NCI-H1930 (cell line): ENCODE measurements around the gene PER2.
A peak's percentile ranks its signal among the peaks of the same experiment; 100 is the strongest.
"Not testable (repeated sequence)": the region's sequence is repeated elsewhere in the genome, so short reads cannot be mapped to it uniquely, and the experiment has no call there.

Experiments used
- DNase-seq, 2 experiments: peaks; one replicate each; lab custom pipeline; 2025; lab: John Stamatoyannopoulos, UW

The PER2 gene

DNA sequence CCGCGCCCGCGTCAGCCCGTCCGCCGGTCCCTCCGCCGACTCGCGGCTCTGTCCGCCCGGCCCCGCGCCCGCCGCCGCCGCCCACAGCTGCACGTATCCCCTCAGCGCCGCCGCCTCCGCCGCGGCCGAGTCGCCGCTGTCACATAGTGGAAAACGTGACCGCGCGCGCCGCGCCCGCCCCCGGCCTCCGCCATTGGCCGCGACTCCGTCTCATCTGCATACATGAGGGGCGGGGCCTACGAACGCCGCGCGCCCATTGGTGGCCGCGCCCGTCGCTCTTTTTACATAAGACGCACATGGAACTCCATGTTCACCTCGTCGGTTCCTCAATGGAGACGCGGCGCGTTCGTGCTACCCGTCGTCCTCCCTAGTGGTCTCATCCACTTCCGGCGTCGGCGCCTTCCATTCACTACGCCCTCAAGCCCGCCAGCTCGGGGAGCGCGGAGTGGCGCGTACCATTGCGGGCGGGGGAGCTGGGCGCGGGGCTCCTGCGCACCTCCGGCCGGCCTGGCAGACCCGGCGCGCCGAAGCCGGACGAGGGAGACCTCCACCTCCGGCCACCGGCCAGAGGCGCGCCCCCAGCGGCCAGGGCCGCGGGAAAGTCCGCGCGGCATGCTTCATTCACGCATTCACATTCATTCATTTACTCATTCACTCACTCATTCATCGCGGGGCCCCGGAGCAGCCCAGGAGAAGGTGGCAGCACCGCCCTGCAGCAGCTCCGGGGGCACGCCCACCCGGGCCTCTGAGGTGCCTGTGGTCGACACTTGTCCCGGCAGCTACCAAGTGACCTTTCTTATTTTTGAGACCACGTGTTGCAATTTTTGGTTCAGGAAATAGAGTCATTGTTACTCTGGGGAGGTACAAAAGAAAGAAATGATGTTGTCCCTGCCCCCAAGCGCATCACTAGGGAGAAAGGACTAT is 502 bp upstream of the PER2 start:
- peak; percentile 97 for DNase-seq

DNA sequence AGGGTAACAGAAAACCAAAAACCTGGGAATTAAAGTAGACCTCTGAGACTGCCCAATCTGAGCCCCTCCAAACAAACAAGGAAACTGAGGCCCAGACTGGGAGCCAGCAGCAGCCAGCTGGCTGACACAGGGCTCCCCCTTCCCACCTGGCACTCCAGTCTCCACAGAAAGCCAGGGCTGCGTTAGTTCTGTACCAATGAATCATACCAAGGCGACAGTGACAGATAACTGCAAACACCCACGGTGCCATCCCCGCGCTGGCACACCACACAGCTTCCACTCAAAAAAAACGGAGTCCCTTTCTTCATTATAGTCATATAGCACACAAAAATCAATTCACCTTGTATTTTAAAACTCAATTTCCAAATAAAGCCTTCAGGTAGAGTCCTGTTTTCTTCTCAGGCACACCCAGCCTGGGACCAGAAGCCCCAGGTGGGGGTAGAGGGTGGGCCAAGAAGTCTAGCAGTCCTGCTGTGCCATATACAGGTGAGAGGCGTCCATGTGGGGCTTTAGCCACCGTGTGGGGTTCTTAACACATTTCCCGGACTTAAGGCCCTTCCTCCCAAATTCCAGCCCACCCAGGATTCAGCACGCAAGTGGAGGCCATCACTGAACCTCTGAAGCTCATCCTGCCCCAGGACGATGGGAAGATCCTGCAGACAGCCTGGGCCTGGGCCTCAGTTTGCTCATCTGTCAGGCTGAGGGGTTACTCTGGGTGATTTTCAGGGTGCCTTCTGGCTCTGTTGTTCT is 1.2 kb downstream of the PER2 start:
- DNase-seq, result no peak

DNA sequence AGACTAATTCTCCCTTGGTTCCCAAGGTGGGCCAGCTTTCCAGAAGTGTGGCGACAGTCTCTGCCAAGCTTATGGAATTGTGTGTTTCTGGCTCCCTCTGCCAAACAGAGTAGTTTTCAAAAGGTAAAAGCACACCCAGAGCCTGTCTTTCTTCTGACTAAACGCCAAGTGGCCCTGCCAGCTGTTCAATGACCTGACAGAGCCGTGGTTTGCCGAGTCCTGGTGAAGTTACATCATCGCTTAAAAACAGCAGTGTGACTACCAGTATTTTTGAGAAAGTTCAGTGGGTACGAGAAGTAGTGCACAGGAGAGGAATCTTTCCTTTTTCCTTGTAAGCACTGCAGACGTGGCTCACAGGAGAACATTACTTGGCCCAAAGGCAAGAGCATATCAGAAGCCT is 1.9 kb downstream of the PER2 start:
- DNase-seq, result no peak

DNA sequence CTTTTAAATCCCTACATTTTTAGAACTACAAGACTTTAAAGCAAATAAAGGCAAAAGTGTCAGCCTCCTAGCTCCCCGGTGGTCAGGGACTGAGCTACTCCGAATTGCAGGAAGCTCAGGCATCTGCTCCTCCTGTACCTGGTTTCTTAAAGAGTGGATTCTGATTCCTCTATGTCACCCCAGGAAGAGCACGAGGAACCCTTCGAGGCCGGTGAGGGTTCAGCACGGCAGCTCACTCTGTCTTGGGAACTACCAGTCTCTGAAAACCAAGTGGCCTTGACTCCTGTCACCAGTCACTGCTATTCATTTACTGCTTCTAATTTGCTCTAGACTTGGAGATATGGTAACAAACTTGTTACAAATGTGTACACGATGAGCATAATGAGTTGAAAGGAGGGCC is 2.3 kb downstream of the PER2 start:
- DNase-seq, result no peak

DNA sequence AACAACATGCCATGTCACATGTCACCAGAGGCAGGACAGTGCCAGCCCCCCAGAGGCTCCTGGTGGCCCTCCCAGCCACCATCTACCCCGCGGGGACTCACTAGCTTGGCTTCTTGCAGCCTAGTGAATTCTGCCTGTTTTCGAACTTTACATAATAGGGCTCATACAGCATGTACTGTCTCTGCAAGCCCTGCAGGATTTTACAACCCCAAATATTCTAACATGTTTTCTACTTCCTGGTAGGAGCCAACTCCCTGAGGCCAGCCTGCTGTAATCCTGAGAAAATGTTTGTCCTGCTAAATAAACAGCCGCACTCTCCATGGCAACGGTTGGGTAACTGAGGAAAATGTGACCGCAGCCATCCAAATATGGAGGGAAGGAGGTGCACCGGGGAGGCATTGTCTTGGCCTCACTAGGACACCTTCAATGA is 2.7 kb downstream of the PER2 start:
- DNase-seq, result no peak

DNA sequence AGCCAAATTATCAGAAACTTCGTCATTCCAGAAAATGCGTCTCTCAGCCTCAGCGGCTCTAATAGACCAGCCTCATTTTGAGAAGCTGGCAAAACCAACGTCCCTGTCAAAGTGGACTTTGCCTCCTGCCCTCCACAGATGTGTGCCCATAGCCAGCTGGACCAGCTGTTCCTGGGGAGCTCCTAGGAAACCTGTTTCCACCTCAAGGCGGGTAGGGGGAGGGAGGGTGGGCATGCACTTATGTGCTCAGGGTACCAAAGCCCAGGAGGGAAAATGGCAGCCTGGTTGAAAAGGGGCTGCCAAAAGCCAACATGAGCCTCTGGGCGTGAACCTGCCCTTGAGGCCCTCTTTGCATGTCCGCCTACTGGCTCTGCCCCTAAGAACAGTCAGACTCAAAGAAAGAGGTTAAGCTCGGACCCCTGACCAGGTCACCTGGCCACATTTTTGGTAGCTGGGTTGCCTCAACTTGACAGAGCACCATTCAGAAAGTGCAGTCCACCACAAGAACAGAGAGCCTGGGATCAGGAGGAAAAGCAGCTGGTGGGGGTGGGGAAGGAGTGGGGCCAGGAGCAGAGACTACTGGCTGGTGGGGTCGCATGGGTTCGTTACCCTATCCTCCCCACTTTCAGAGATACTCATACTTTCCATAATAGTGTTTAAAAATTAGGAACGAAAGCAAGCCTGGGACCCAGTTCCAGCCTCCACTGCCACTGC is 3.5 kb downstream of the PER2 start:
- no peak for DNase-seq

DNA sequence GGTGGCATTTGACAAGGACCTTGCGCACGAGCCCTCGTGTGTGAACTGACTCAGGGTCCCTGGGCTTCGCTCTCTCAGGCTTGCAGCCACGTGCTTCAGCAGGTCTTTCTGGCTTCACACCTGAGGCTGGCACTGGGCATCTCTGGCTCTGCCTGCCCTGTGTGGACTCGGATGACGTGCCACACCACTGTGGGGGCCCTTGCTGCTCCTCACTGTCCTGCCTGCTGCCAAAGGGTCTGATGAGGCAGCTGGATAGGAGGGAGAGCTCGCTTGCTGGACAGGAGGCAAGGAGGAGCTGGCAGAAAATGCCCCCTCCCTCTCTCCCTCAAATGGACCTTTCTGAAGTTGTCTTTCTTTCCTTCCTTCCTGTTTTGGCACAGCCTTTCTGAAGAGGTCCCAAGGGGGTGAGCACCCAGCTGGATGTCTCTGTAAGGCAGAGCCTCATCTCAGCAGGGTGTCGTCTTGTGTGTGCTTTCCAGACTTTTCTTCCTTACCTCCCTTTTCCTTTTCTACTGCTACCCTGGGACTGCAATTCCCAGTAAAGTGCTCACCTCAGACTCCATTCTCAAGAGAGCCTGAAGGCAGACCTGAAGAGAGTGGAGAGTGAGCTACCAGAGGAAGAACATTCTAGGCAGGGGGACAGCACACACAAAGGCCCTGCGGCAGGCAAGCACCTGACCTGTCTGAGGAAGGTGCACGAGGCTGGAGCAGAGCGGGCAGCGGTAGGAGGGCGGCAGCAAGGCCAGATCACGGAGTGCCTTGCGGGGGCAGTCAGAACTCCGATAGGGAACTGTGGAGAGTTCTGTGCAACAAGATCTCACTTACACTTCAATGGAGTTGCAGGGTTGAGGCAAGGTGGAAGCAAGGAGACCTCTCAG is 5.3 kb downstream of the PER2 start:
- DNase-seq, result no peak

DNA sequence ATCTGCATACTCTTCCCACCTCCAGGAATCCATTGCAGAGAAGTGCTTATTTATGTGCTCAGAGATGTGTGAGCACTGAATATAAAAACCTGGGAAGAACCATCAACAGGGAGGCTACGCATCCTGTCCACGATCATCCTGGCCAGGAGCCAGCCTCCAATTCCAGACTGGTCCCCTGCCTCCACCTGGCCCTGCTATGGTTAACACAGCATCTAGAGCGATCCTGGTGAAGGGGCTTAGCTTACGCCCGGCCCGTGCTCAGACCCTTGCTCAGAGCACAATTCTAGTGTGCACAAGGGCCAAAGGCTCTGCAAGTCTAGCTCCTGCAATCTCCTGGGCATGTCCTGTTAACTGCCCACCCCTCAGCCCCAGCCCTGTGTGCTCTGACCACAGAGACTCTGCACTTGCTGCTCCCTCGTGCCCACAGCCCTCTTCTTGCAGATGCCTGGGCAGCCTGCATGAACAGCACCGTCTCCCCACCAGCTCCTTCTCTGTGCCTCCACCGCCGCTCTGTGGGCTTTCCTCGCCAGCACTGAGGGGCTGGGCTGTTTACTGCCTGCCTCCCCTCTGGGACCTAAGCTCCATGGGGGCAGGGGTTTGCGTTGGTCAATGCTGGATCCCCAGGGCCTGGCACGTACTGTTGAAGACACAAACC is 6.5 kb downstream of the PER2 start:
- DNase-seq, result no peak

DNA sequence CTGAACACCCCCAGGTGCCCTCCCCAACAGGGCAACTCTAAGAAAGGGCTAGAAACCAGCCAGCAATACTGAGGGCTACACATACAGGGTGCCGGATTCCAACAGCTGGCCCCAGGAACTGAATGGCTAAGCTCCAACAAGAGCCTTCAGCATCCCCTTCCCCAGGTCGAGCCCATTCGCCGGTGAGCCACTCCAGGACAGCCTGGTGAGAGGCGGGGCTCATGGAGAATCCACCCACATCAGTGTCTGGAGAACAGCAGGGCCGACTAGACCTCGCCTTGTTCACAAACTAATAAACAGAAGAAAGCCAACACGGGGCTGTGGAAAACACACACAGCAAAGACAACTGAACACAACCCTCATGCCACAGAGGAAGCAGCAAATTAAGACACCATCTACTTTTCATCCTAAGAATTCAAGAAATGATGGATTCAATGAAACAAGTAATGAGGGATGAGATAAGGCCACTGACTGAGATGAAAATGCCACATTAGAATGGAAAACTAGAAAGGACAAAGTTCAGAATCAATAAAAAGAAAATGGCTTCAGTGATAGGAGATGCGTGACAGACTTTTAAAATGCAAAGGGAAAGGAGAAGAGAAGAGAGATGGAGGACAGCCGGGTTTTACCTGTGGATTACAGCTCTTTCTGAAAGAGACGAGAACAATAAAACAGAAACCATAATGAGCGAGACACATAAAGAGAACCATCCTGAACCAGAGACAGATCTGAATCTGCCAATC is 8.2 kb downstream of the PER2 start:
- no peak for DNase-seq

DNA sequence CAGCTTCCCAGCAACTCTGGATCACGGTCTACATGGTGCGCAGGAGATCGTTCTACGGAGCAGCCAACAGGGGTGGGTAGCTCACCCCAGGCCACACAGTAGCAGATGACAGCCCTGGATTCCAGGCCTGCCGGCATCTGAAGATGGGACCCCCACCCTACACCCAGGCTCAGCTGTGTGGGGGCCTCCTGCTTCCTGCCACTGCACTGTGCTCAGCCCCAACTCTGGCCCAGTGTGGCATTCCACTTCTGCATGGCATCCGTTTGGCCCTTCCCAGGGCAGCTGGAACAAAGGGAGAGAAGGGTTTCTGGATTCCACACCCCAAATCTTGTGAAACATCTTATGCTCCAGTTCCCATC is 9.1 kb downstream of the PER2 start:
- DNase-seq, result no peak

DNA sequence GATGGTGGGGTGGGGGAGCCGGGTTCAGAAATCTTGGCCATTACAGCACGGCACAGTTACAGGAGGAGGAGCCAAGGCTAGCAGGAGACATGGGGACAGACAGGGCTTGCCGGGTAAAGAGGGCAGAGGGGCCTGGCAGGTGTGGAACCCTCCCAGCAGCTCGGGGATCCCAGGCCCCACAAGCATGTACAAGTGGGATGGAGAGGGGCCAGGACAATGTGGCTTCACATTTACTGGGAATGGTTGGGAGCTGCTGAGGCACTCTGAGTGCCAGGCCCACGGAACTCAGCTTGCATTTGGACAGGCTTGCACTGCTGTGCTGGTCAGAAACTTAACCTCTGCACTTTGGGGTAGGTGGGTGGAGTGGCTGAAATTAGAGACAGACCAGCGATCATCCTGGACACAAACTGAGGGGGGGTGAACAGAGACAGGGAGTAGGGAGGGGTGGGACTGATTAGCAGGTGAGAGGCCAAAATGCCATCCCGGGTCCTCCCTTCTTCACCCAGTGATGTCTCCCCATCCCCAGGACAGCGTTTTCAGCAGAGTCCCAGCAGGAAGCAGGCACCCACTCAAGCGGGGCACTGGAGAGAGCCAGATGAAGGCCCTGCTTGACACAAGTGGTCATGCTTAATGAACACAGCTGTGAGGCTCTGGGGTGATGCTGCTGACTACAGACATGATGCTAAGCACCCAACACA is 9.6 kb downstream of the PER2 start:
- no peak for DNase-seq

DNA sequence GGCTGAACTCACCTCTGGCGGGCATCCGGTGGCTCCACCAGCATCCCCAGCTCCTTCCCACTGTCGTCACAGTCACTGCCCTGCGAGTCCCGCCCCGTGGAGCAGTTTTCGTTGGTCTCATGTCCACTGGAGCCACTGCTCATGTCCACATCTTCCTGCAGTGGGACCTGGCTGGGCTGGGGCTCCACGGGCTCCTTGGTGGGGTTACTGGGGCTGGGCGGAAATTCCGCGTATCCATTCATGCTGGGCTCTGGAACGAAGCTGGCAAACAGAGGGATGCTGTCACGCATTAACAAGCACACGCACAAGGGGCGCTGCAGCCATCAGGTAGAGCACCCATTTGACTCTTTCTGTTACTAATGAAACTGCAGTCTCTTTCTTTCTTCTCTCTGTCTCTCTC is 10.7 kb downstream of the PER2 start:
- DNase-seq, result no peak

DNA sequence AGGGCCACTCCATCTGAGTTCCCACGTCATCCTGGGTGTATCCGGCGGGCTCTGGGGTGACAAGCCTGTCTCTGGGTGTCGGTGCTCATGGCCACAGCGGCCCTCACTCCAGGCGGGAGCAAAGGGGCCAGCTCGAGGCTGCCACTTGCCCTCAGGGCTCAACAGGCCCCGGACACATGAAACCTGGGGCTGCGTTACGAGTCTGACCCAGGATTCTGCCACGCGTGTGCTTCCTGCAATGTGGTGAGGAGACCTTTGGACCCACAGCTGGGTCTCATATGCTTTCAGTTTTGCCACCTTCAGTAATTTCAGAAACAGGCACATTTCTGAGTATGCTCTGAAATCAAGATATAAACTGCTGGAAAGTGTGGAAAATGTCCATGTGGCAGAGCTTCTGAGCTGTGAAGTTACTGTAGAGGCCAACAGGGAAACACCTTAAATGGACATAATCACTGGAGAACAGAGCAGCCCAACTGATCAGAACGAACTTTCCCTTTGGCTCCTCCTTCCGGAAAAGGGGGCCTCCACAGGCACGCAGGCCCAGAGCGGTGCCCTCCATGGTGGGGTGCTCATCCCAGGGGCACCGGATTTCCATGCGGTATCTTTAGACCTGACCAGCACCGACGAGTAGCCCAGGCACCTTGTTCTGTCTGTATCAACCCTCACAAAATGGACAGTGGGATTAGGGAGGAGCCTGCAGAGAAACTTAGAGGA is 14.1 kb downstream of the PER2 start:
- no peak for DNase-seq

DNA sequence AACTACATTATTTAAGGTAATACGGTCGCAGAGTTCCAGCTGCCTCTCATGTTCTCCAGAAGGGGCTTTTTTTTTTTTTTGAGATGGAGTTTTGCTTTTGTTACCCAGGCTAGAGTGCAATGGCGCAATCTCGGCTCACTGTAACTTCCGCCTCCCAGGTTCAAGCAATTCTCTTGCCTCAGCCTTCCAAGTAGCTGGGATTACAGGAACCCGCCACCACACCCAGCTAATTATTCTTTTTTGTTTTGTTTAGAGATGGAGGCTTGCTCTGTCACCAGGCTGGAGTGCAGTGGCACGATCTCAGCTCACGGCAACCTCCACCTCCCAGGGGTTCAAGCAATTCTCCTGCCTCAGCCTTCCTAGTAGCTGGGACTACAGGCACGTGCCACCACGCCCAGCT is 15.0 kb downstream of the PER2 start:
- not testable (repeated sequence) for DNase-seq

DNA sequence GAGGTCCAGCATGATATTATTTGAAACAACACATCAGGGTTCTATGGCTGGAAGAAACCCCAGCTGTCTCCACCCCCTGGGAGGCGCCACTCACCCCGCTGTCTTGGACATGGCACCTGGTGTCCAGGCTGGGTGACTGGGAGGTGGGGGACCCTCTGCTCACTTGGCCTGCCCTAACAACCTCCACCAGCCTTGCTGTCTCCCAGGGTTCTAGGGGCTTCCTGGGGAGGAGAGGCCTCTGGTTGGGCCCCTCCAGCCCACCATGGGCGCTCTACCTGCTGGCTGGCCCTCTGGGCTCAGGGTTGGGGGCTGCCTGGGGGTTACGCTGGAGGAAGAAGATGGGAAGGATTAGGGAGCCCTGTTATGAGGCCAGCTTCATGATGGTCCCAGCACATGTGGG is 16.3 kb downstream of the PER2 start:
- DNase-seq, result no peak

DNA sequence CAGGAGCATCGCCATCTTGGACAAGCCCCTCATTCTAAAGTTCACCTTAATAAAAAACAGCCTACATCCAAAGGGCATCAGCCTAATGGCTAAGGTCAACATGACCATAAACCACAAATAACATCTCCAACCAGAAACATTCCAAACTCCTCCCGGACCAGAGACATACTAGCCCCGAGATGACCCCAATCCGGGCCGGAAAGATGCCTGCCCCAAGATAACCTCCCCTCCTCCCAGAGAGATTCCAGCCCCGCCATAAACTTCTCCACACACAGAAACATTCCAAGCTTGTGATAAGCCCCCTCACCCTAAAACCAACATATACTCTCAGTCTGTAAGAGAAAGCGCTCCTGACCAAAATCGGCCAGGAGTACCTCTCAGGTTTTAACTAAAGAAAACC is 16.7 kb downstream of the PER2 start:
- not testable (repeated sequence) for DNase-seq

DNA sequence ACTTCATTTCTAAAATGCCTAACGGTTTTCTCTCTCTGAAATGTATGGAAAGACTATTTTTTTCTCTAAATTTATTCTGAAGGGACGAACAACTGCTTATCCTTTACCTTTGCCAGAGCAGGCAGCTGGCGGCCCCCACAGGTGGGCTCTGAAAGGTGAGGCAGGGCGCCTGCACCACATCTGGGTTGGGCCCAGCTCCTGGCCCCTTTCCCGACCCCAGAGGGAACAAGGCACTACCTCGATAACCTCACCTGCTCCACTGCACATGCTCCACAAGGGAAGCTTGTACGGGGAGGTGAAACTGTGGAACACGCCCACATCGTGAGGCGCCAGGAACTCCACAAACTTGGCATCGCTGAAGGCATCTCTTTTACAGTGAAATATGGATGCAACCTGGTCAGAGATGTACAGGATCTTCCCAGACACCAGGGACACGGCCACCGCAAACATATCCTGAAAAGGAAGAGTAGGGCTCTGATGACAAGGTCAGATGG is 17.3 kb downstream of the PER2 start:
- DNase-seq, result no peak

DNA sequence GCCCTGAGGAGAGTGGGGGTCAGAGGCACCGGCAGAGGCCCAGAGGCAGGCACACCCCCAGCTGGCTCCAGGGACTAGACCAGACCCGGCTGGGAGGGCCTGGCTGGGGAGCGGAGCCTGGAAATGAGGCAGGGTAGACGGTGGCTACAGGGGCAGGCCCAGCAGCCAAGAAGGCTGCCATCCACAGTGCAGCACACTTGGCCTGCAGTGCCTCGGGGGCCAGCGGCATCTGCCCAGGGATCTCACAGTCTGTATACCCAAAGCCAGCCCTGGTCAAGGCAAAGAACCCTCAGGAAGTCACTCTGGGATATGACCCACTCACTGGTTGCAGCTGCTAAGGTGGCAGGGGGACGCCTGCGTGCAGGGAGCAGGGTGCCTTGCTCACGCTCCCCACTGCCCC is 17.8 kb downstream of the PER2 start:
- no peak for DNase-seq

DNA sequence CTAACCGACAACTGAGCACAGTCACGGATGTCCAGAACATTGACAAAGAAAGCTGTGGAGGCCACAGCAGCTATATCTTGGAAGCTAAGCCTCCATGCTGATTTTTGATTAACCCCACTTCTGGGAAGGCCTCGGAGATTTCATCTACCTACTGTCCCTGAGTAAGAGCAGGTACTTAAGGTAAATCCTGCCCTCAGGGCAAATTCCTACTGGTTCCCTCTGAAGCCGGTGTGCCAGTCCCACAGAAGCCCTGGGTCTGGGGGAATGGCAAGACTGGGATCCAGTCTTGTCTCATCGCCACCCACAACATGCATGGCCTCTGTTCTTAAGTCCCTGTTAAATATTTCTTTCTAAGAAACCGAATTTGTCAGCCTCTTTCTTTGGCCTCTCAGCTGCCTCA is 18.7 kb downstream of the PER2 start:
- DNase-seq, result no peak
